ENCODE data around the gene PRG3. TPM values are rescaled to one million over a fixed set of nuclear protein-coding genes. Genes with fewer than 3 reads are reported as not detected.

Gene PRG3
- total RNA-seq, 2 experiments from 2014 or later, result not detected

DNA sequence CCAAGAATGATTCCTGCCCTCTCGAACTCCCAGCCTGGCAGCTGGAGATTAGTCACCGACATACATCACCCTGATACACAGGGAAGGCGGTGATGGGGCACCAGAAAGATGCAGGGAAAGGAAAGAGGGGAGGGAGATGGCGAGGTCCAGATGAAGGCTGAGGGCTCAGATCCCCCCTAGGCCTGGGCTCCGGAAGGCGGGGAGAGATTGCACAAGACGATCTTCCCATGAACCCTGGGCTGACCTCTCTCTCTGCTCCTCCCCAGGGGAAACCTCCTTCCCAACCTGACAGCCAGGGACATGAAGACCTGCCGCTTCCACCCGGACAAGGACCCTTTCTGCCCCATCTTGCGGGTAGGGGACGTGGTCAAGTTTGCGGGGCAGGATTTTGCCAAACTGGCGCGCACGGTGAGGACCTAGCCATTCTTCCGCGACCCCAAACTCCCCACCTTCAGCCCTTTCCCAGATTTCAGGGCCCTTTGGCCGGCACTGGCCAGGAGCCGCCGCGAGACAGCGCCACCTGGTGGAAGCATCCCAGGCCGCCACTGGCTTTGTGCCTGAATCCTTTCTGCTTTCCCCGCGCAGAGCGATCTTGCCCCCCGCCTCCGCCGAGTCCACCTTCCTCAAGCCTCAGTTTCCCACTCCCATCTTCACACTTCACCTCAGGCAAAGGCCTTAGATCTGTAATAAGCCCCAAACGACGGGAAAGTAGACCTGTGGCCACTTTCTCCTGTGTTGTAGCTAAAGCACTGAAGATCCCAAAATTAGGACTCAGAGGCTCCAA is 31.3 kb downstream of the PRG3 start:
- ATAC-seq (ENCODE audit: poor library complexity), result peak; percentile 53
- Mint-ChIP-seq H3K27me3 (peaks cover 21% of the 10 kb centered on the region), H3K4me1 (ENCODE audit: low read depth) (peaks cover 4% of the 10 kb centered on the region), H3K27ac (no peak overlapping the region), H3K36me3 (ENCODE audit: low read depth) (no peaks in the 10 kb centered on the region), H3K4me3 (no peak overlapping the region), H3K9me3 (no peaks in the 10 kb centered on the region)
- Histone ChIP-seq H3K4me3 (ENCODE audit: low read length) (no peak overlapping the region), H3K27me3 (ENCODE audit: control insufficient read depth in 1 of 2, insufficient read depth in 2 of 2, low read length in 2 of 2) (peaks cover 0 to 3% of the 10 kb centered on the region in 2 experiments), H3K4me1 (ENCODE audit: insufficient read depth, low read length) (peaks cover 12% of the 10 kb centered on the region), H3K9me3 (ENCODE audit: control insufficient read depth in 1 of 2, insufficient read depth in 1 of 2, low read length in 2 of 2) (no peaks in the 10 kb centered on the region), H3K36me3 (ENCODE audit: insufficient read depth, low read length) (no peaks in the 10 kb centered on the region), H3K27ac (ENCODE audit: low read depth in 1 of 2, low read length in 2 of 2) (no peak overlapping the region)
- TF ChIP-seq, protein P1, sequence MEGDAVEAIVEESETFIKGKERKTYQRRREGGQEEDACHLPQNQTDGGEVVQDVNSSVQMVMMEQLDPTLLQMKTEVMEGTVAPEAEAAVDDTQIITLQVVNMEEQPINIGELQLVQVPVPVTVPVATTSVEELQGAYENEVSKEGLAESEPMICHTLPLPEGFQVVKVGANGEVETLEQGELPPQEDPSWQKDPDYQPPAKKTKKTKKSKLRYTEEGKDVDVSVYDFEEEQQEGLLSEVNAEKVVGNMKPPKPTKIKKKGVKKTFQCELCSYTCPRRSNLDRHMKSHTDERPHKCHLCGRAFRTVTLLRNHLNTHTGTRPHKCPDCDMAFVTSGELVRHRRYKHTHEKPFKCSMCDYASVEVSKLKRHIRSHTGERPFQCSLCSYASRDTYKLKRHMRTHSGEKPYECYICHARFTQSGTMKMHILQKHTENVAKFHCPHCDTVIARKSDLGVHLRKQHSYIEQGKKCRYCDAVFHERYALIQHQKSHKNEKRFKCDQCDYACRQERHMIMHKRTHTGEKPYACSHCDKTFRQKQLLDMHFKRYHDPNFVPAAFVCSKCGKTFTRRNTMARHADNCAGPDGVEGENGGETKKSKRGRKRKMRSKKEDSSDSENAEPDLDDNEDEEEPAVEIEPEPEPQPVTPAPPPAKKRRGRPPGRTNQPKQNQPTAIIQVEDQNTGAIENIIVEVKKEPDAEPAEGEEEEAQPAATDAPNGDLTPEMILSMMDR (IDR thresholded peaks at IDR 0.05), result peak; percentile 79
- ChIA-PET CTCF (interaction anchor here (1.0 kb wide), 1 partner anchor 13 kb away, joined by 3 read pairs; no protein-coding TSS in a partner anchor), POLR2A (no interaction called here)
- intact Hi-C loops (cut with DNase I, micrococcal nuclease), result loop anchor here (2.0 to 10.0 kb wide), 5 partner anchors 78 to 1438 kb away; partner anchors contain the start of gene SLC43A3 (in 1 of the 2)
- DNase-seq, result peak; percentile 34 to 78 (median 50)

DNA sequence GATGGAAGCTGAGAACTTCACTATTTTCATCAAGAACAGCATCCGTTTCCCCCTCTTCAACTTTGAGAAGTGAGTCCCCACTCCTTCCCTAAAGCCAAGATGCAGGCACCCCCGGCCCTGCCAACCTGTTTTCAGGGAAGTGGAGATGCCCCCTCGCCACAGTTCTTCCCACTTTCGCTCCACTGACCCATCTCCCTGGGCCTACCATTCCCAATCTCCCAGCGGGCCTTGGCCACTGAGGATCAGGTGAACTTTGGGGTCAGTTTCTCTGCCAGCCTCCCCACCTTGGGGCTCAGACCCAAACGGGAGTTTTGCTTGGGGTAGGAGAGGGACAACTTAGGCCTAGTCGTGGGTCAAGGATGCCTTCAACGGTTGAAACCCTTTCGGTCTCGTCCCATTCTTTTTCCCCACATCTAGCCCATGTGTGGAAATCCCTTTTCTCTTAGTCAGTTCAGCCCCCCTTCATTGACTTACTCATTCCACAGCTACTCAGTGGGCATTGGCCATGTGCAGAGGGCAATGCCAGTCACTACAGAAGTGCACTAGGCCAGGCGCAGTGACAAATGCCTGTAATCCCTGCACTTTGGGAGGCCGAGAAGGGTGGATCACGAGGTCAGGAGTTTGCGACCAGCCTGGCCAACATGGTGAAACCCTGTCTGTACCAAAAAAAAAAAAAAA is 32.2 kb downstream of the PRG3 start:
- Histone ChIP-seq H3K9me3 (ENCODE audit: control insufficient read depth in 1 of 2, insufficient read depth in 1 of 2, low read length in 2 of 2) (no peaks in the 10 kb centered on the region), H3K4me1 (ENCODE audit: insufficient read depth, low read length) (peaks cover 12% of the 10 kb centered on the region), H3K27me3 (ENCODE audit: control insufficient read depth in 1 of 2, insufficient read depth in 2 of 2, low read length in 2 of 2) (peaks cover 0 to 3% of the 10 kb centered on the region in 2 experiments), H3K27ac (ENCODE audit: low read depth in 1 of 2, low read length in 2 of 2) (no peak overlapping the region), H3K4me3 (ENCODE audit: low read length) (no peak overlapping the region), H3K36me3 (ENCODE audit: insufficient read depth, low read length) (no peaks in the 10 kb centered on the region)
- TF ChIP-seq, protein P1 (IDR thresholded peaks at IDR 0.05), result no peak
- ATAC-seq (ENCODE audit: poor library complexity), result no peak
- ChIA-PET POLR2A (no interaction called here), CTCF (no interaction called here)
- Mint-ChIP-seq H3K36me3 (ENCODE audit: low read depth) (no peaks in the 10 kb centered on the region), H3K4me1 (ENCODE audit: low read depth) (peaks cover 4% of the 10 kb centered on the region), H3K27me3 (peaks cover 14% of the 10 kb centered on the region), H3K9me3 (no peaks in the 10 kb centered on the region), H3K27ac (no peak overlapping the region), H3K4me3 (no peak overlapping the region)
- no peak for DNase-seq
- intact Hi-C loops (cut with DNase I, micrococcal nuclease), result loop anchor here (1.0 to 10.0 kb wide), 5 partner anchors 79 to 1439 kb away; partner anchors contain the start of gene SLC43A3 (in 1 of the 2)

DNA sequence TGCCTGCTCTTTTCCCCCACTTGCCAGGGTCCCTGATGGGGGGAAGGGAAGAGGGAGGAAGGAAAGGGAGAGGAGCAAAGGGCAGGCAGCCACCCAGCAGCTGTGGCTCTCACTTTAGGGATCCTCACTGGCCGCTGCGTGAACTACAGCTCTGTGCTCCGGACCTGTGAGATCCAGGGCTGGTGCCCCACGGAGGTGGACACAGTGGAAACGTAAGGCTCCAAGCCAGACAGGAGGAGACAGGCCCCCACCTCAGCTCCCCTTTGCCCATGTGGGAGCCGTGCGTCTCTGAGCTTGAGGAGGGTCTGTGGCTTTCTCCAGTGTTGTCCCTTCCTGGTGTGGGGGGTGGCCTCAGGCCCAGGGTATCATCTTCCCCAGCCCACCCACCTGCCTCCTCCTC is 32.9 kb downstream of the PRG3 start:
- H3K9me3 ChIP-seq (ENCODE audit: control insufficient read depth in 1 of 2, insufficient read depth in 1 of 2, low read length in 2 of 2), result no peaks in the 10 kb centered on the region
- peaks cover 4% of the 10 kb centered on the region for H3K4me1 Mint-ChIP-seq (ENCODE audit: low read depth)
- H3K27ac Mint-ChIP-seq, result no peak overlapping the region
- no peak overlapping the region for H3K27ac ChIP-seq (ENCODE audit: low read depth in 1 of 2, low read length in 2 of 2)
- H3K9me3 Mint-ChIP-seq, result no peaks in the 10 kb centered on the region
- intact Hi-C loops (cut with DNase I, micrococcal nuclease), result loop anchor here (1.0 to 10.0 kb wide), 5 partner anchors 79 to 1439 kb away; partner anchors contain the start of gene SLC43A3 (in 1 of the 2)
- H3K36me3 ChIP-seq (ENCODE audit: insufficient read depth, low read length), result no peaks in the 10 kb centered on the region
- no peak overlapping the region for H3K4me3 Mint-ChIP-seq
- no peak overlapping the region for H3K4me3 ChIP-seq (ENCODE audit: low read length)
- H3K4me1 ChIP-seq (ENCODE audit: insufficient read depth, low read length), result peaks cover 12% of the 10 kb centered on the region
- ChIA-PET POLR2A (no interaction called here), CTCF (no interaction called here)
- DNase-seq (no peak), ATAC-seq (ENCODE audit: poor library complexity) (no peak)
- peaks cover 7% of the 10 kb centered on the region for H3K27me3 Mint-ChIP-seq
- peaks cover 0 to 3% of the 10 kb centered on the region in 2 experiments for H3K27me3 ChIP-seq (ENCODE audit: control insufficient read depth in 1 of 2, insufficient read depth in 2 of 2, low read length in 2 of 2)
- TF ChIP-seq, protein P1 (IDR thresholded peaks at IDR 0.05), result no peak
- H3K36me3 Mint-ChIP-seq (ENCODE audit: low read depth), result no peaks in the 10 kb centered on the region
